ENCODE data around the gene MAFG. TPM values are rescaled to one million over a fixed set of nuclear protein-coding genes. Genes with fewer than 3 reads are reported as not detected.

MAFG gene
- total and polyA plus RNA-seq, 2 donors (not counting 3 experiments of a cell fraction or from before 2014, with no cell fraction given) = 27.6 to 35.0 TPM

DNA sequence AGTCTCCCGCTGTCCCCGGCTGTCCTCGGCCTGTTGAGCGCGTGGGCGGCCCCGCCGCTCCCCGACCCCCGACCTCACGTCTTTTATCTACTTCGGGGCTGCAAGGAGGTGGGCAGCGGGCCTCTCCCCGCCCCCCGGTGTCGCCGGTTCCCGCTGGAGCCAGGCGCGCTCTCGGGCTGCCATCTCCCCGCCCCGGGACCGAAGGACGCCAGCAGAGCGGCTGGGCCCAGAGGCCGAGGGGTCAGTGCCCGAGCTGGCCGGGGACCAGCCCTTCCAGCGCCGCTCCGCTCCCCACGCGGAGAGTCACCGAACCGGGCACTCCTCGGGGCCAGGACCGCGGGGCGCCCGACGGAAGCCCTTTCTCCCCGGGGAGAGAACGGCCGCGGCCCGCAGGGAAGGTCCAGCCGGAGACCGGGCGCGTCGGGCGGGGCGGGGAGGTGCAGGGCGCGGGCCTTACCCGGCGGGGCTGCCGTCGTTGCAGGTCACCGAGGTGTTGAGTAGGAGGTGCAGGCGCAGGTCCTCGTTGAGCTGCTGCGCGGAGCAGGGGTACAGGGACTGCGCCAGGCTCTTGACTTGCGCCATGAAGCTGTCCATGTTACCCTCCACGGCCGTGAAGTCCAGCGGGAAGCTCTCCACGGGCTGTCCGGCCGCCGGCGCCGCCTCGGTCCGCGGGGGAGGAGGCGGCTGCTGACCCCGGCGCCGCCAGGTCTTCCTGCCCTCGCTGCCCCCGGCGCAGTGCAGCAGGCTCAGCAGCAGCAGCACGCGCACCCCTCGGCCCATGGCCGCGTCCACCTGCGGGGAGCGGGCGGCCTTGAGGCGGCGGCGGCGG is 32.8 kb upstream of the MAFG start:
- Histone ChIP-seq H3K36me3 (ENCODE audit: control insufficient read depth in 2 of 2, extremely low read depth in 1 of 2, insufficient read depth in 2 of 2, low read length in 2 of 2) (no peaks in the 10 kb centered on the region), H3K9me3 (replicated peaks; ENCODE audit: control insufficient read depth, insufficient read depth, low read length) (no peaks in the 10 kb centered on the region), H2AFZ (ENCODE audit: low read depth, low read length) (no peak overlapping the region), H4K20me1 (replicated peaks; ENCODE audit: control insufficient read depth, extremely low read depth, insufficient read depth, low read length) (no peaks in the 10 kb centered on the region), H3K9me1 (replicated peaks; ENCODE audit: control insufficient read depth, extremely low read depth, insufficient read depth, low read length) (no peaks in the 10 kb centered on the region), H3K4me2 (ENCODE audit: insufficient read depth, low read length) (no peak overlapping the region), H3K27ac (ENCODE audit: insufficient read depth, low read depth, low read length) (no peak overlapping the region), H3K27me3 (ENCODE audit: control insufficient read depth in 2 of 2, insufficient read depth in 2 of 2, low read length in 2 of 2) (peaks cover 36 to 50% of the 10 kb centered on the region in 2 experiments), H3K4me3 (replicated peaks in 1 of 3; ENCODE audit: insufficient read depth in 1 of 3, low read depth in 1 of 3, low read length in 3 of 3) (no peak overlapping the region), H3K79me2 (ENCODE audit: control insufficient read depth, insufficient read depth, low read length) (no peaks in the 10 kb centered on the region), H3K4me1 (ENCODE audit: control insufficient read depth, extremely low read depth, insufficient read depth, low read length) (no peaks in the 10 kb centered on the region), H3K9ac (replicated peaks; ENCODE audit: extremely low read depth, insufficient read depth, low read length) (no peak overlapping the region)
- BruUV-seq (replicated peaks) = no TSS peak
- TF ChIP-seq, protein P1, sequence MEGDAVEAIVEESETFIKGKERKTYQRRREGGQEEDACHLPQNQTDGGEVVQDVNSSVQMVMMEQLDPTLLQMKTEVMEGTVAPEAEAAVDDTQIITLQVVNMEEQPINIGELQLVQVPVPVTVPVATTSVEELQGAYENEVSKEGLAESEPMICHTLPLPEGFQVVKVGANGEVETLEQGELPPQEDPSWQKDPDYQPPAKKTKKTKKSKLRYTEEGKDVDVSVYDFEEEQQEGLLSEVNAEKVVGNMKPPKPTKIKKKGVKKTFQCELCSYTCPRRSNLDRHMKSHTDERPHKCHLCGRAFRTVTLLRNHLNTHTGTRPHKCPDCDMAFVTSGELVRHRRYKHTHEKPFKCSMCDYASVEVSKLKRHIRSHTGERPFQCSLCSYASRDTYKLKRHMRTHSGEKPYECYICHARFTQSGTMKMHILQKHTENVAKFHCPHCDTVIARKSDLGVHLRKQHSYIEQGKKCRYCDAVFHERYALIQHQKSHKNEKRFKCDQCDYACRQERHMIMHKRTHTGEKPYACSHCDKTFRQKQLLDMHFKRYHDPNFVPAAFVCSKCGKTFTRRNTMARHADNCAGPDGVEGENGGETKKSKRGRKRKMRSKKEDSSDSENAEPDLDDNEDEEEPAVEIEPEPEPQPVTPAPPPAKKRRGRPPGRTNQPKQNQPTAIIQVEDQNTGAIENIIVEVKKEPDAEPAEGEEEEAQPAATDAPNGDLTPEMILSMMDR (IDR thresholded peaks at IDR 0.05; ENCODE audit: extremely low read depth in 1 of 2, insufficient read depth in 1 of 2, low read depth in 1 of 2, low read length in 2 of 2) = no peak
- peak; percentile 100 for TF ChIP-seq EZH2 (IDR thresholded peaks at IDR 0.05; ENCODE audit: borderline replicate concordance, low read depth, low read length, severe bottlenecking)
- intact Hi-C loops (cut with micrococcal nuclease) = no loop called here
- ChIA-PET POLR2A (no interaction called here), CTCF (interaction anchor here (0.9 to 2.6 kb wide), 36 partner anchors 10 to 237 kb away, joined by 3 to 345 read pairs (median 6); partner anchors contain the start of genes ASPSCR1, CENPX, DCXR and GPS1)
- FAIRE-seq (no peak), DNase-seq (ENCODE audit: low read depth, low spot score) (no peak)
- dilution Hi-C loops (cut with MboI; ENCODE audit: extremely low pct_ligation_motif_present, low sequenced_read_pairs) = no loop called here

Measured in endothelial cell of umbilical vein (primary cell).